SK-N-SH (cell line): Measurements from ENCODE around the gene ARHGEF26.

Source experiments
- EP300 ChIP-seq, 2 experiments: IDR thresholded peaks; 2 replicates each; pipeline versions ENCODE4 v1.4.0 to v1.6.1; 2012; ENCODE audit warnings: borderline replicate concordance in 1 of 2, low read depth in 1 of 2, low read length in 1 of 2
- EZH2phosphoT487 ChIP-seq: fragments of 200-600 bp; sonication (generic); IDR thresholded peaks from 2 replicates; pipeline ENCODE4 v1.6.1; 2017; ENCODE audit warnings: low read depth, mixed run types, mild to moderate bottlenecking, antibody characterized with exemption, moderate library complexity, borderline replicate concordance
- GATA2 ChIP-seq: sonication (generic); formaldehyde crosslinking; IDR thresholded peaks from 2 replicates; pipeline ENCODE4 v1.5.0; 2020; ENCODE audit warnings: mild to moderate bottlenecking, missing genetic modification reagents
- NFIC ChIP-seq: IDR thresholded peaks from 2 replicates; pipeline ENCODE4 v1.4.0; 2012; ENCODE audit warnings: borderline replicate concordance
- RAD21 ChIP-seq: IDR thresholded peaks from 2 replicates; pipeline ENCODE4 v1.6.1; 2012; ENCODE audit warnings: mild to moderate bottlenecking, low read length
- RCOR1 ChIP-seq: fragments of 150-350 bp; IDR thresholded peaks from 2 replicates; pipeline ENCODE4 v1.6.1; 2017; ENCODE audit warnings: antibody characterized with exemption, low read length
- RFX5 ChIP-seq: IDR thresholded peaks from 2 replicates; pipeline ENCODE4 v1.6.1; 2012; ENCODE audit warnings: mild to moderate bottlenecking, improper control_type of control experiment, low read length
- TCF12 ChIP-seq: IDR thresholded peaks from 2 replicates; pipeline ENCODE4 v1.4.0; 2012
- YY1 ChIP-seq: IDR thresholded peaks from 2 replicates; pipeline ENCODE4 v1.4.0; 2012; ENCODE audit warnings: low read depth, mild to moderate bottlenecking
- TF ChIP-seq, protein P1 (sequence below): fragments of 200-600 bp; sonication (generic); IDR thresholded peaks from 2 replicates; pipeline ENCODE4 v1.6.1; 2017; ENCODE audit warnings: antibody characterized with exemption, mild to moderate bottlenecking, moderate library complexity
- TF ChIP-seq, protein P2 (sequence below): IDR thresholded peaks from 2 replicates; pipeline ENCODE4; 2012
- TF ChIP-seq, protein P3 (sequence below): IDR thresholded peaks from 2 replicates; pipeline ENCODE4 v1.6.1; 2012; ENCODE audit warnings: mild to moderate bottlenecking, low read depth, low read length, moderate library complexity

DNA sequence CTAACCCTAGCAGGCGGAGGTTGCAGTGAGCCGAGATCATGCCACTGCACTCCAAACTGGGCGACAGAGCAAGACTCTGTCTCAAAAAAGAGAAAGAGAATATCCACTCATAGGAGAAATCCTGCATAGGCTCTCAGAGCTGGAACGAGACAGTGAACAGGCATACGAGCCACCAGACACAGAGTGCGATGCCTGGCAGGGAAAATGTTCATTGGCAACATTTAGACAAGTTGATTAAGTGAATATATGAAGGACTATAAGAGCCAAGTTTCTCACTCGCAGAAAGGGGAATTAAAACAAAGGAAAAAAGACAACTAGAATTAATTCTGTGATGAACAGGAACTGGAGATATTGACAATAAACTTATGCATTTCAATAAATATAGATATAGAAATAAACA lies 27.1 kb upstream of the ARHGEF26 start:
- TF ChIP-seq EP300 (IDR thresholded peaks at IDR 0.05; ENCODE audit: borderline replicate concordance in 1 of 2, low read depth in 1 of 2, low read length in 1 of 2): no peak
- no peak for TF ChIP-seq NFIC
- TF ChIP-seq TCF12: no peak
- TF ChIP-seq RAD21: no peak
- TF ChIP-seq, protein P1, sequence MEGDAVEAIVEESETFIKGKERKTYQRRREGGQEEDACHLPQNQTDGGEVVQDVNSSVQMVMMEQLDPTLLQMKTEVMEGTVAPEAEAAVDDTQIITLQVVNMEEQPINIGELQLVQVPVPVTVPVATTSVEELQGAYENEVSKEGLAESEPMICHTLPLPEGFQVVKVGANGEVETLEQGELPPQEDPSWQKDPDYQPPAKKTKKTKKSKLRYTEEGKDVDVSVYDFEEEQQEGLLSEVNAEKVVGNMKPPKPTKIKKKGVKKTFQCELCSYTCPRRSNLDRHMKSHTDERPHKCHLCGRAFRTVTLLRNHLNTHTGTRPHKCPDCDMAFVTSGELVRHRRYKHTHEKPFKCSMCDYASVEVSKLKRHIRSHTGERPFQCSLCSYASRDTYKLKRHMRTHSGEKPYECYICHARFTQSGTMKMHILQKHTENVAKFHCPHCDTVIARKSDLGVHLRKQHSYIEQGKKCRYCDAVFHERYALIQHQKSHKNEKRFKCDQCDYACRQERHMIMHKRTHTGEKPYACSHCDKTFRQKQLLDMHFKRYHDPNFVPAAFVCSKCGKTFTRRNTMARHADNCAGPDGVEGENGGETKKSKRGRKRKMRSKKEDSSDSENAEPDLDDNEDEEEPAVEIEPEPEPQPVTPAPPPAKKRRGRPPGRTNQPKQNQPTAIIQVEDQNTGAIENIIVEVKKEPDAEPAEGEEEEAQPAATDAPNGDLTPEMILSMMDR: no peak
- TF ChIP-seq RFX5: no peak
- no peak for TF ChIP-seq GATA2 (CRISPR knock-in tag)
- no peak for TF ChIP-seq YY1
- no peak for TF ChIP-seq EZH2phosphoT487
- TF ChIP-seq, protein P2, sequence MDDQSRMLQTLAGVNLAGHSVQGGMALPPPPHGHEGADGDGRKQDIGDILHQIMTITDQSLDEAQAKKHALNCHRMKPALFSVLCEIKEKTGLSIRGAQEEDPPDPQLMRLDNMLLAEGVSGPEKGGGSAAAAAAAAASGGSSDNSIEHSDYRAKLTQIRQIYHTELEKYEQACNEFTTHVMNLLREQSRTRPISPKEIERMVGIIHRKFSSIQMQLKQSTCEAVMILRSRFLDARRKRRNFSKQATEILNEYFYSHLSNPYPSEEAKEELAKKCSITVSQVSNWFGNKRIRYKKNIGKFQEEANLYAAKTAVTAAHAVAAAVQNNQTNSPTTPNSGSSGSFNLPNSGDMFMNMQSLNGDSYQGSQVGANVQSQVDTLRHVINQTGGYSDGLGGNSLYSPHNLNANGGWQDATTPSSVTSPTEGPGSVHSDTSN: no peak
- TF ChIP-seq RCOR1: no peak
- TF ChIP-seq, protein P3, sequence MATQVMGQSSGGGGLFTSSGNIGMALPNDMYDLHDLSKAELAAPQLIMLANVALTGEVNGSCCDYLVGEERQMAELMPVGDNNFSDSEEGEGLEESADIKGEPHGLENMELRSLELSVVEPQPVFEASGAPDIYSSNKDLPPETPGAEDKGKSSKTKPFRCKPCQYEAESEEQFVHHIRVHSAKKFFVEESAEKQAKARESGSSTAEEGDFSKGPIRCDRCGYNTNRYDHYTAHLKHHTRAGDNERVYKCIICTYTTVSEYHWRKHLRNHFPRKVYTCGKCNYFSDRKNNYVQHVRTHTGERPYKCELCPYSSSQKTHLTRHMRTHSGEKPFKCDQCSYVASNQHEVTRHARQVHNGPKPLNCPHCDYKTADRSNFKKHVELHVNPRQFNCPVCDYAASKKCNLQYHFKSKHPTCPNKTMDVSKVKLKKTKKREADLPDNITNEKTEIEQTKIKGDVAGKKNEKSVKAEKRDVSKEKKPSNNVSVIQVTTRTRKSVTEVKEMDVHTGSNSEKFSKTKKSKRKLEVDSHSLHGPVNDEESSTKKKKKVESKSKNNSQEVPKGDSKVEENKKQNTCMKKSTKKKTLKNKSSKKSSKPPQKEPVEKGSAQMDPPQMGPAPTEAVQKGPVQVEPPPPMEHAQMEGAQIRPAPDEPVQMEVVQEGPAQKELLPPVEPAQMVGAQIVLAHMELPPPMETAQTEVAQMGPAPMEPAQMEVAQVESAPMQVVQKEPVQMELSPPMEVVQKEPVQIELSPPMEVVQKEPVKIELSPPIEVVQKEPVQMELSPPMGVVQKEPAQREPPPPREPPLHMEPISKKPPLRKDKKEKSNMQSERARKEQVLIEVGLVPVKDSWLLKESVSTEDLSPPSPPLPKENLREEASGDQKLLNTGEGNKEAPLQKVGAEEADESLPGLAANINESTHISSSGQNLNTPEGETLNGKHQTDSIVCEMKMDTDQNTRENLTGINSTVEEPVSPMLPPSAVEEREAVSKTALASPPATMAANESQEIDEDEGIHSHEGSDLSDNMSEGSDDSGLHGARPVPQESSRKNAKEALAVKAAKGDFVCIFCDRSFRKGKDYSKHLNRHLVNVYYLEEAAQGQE: no peak
